ENCODE results near the gene NAA10.

The NAA10 gene

DNA sequence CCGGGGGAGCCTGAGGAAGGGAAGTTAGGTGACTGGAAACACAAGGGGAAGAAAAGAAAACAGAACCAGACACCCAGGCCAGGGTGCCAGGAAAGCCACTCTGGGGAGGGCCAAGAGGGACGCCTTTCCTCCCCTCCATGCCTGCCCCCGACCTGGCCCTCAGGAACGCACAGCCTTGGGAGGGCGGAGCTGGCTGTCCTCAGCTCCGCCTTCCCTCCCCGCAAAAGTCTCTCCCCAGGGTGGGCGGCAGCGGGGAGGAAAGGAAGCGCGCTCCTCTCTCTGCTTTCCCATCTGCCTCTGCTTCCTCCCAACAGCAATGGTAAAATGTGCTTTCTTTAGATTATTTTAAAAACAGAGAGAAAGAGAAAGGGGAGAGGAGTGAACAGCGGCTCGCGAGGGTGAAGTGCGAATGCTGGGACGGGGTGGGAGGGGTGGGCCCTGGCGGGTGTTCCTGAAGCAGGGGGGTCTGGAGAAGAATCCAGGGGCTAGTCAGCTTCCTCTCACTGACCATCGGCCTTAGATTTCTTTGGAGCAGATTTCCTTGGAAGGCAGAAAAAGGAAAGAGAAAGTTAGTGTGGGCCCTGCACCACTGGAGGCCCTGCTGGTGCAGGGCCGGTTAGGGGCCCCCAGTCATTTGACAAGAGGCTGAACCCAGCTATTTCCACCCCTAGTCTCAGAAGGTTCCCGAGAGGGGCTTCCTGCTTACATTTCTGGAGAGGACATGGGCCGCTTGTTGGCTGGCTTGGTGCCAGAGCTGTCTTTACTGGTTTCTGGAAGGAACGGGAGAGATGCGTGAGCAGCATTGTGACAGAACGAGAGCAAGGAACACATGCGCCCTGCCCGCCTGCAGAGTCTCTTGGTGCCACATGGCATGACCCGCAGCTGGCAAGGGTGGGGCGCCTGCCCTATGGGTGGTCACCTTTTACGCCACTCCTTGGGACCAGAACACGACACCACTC, 14.3 kb upstream of the NAA10 start:
- no peak for DNase-seq (ENCODE audit: low read depth)

DNA sequence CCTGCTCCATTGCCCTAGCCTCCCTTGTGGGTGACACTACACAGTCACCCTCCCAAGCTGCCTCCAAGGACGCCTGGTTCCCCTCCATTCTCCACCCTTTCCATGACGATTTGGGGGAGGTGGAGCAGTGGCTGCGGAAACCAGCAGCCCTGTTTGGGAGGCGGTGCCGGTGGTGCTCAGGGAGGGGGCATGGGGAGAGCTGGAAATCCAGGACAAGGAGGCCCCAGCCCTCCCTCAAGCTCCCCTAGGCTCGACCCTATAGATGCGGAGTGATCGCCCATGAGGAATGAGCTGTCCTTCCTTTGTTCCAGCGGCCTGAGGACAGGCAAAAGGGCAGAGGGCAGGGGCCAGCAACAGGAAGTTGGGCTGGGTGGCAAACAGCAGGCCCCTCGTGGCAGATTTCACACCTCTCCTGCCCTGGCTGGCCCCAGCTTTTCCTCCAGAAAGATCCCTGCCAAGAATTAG, 13.2 kb upstream of the NAA10 start:
- DNase-seq (ENCODE audit: low read depth) = no peak

DNA sequence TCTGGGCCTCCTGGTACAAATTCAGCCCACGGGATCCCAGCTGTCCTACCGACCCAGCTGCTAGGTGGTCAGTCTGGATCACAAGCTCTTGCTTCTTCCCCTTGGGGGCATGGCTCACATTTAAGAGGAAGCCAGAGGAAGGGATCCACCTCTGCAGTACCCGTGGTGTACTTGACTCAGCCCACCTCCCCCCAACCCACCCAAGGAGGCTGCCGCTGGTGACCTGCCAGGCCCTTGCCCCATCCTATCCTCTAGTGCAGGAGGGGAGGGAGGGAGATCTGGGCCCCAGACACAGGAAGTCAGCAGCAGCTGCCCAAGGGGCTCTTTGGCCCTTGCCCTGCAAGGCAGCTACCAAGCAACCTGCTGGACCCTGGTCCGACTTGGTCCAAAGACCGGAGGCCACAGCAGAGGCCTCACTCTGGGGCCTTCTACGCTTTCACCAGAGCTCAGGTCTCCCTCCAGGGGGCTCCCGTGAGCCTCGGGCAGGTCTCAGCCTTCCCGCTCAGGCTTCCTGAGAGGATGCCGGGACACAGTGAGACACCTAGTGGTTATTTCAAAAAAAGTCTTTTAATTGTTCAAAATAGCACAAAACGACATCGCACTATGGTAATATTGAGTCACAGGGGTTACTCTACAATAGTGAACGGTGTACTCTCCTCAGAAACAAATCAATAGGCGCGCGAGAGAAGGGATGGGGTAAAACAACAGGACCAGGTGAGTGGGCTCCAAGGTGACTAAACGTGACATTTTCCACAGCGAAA, 12.4 kb upstream of the NAA10 start:
- DNase-seq (ENCODE audit: low read depth) = peak; percentile 77

DNA sequence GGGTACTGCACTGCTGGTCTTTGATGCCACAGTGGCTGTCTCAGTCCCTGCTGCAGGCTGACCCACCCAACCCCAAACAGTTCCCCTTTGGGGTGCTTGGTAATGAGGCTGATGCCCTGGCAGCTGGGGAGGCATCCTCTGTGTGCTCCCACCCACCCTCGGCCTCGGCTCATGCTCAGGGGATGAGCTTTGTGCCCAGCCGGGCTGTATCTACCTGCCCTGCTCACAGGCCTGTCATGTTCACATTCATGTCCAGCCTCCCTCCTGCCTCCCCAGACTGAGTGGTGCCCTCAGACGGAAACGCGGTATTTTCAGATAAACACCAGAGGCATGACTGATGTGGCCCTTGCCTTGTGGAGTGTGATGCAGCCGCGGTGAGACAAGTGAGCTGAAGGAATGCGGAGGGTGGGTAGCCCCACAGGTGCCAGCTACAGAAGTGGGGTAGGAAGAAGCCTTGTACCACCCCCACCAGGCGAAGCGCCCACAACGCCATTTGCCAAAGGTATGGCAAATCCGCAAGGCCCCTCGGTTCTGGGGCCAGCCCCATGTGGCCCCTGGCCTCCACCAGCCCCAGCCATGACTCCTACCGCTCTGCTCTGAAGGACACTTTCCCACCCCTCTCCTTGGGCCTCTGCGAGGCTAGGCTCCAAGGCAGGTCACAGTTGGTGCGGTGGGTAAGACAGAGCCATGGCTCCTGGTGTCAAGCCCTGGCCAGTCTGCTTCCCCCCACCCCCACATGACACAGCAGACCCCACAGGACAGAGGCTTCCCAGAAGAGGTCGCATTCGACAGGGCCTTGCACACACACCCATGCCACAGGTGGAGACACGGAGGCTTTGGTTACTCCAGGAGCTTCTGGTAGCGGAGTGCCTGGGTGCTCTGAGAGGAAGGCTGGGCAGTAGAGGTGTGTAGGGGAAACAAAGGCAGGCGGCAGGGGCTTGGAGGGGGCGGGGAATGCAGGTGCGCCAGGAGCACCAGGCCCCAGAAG, 11.4 kb upstream of the NAA10 start:
- no peak for DNase-seq (ENCODE audit: low read depth)

DNA sequence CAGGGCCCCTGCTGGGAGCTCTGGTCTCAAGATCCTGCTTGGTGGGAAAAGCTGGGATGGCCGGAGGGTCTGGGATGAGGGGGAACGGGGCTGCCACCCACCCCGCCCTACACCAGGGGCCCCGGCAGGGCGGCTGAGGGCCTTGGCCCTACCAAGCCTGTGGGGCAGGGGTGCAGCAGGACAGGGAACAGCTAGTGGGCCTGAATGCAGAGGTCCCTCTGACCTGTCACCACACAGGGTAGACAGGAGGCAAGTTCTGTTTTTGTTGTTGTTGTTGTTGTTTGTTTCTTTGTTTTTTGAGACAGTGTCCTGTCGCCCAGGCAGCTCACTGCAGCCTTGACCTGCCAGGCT, 9.9 kb upstream of the NAA10 start:
- DNase-seq (ENCODE audit: low read depth) = no peak

DNA sequence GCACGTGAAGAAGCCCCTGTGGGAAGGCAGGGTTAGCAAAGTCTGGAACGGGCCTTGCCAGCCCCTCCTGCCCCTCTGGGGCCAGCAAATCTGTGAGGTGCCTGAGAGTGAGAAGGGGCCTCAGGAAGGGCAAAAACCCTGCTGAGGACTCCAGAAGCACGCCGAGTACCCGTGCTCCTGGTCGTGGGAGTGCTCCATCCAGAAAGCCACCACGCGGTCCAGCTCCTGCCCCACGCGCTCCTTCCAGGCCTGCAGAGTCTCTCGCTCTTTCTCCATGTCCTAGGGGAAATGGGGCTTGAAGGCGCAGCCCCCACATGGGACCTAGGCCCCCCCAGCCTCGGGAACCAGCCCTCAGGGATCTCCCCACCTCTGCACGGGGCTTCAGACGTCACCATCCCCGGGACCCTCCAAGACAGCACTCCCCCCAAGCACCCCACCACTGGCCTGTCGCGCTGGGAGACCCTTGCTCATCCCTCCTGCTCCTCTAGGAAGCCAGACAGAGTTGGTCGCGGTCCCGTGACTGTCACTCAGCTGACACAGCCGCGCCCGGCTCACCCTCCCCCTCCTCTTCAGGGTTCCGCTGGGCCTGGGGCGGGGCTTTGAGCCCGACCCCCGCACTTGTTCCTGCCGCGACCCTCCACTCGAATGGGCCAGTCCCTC, 9.4 kb upstream of the NAA10 start, which contains the start of gene RENBP:
RENBP (minus strand) TSS at position 504 of the 660 bp plus-strand sequence; CDS start at position 471, 33 bp downstream.
- DNase-seq (ENCODE audit: low read depth) = no peak

DNA sequence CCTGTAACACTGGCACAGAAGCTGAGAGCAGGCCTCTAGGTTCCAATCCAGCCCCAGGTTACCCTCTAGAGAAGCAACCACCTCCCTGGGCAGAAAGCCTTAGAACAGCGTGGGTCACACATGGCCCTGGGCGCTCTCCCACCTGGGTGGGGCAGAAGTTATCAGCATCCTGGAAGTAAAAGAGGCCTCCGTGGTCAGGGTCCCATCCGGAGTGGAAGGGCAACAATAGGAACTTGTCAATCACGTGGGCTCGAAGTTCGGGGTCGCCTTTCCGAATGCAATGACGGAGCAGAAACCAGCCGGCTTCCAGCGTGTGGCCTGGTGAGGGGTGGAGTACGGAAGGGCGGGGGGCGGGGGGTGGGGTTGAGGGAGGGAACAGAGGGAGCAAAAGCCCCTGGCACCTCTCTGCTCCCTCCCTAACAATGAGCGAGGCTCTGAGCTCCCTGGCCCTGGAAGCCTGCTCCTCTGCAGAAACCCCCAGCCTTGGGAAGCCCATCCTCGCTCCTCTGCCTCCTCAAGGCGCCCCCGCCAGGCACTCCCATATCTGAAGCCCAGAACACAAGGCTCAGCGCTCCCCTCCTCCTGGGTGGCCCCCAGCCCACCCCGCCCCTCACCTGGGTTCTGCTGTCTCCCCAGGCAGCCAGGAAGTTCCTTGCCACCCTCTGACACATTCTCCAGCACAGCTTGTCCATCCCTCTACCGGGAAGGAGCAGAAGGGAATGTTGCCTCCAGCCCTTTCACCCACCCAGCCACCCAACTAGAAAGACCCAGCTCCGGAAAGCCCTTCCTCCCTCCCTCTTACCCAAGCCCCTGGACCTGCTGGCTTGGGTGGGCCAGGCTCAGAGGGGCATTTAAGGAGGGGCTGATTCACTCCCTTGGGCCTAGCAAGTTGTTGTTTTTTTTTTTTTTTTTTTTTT, 6.8 kb upstream of the NAA10 start:
- no peak for DNase-seq (ENCODE audit: low read depth)

DNA sequence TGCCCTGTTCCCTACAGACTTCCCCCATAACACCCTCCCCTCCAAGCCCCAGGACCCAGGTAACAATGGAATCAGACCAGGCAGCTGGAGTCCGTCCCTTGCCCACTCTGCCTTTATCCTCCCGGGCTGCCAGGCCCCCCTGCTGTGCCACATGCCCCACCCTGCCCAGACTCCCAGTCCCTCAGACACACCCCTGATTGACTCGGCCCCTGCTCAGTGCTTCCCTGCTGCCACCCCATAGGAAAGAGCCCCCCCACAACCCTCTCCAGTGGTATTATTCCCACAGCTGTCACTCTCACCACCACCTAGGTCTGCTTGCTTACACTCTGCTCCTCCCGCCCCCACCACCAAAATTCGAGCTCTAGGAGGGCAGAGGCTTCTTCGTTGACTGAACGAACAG, 4.7 kb upstream of the NAA10 start:
- no peak for DNase-seq (ENCODE audit: low read depth)

DNA sequence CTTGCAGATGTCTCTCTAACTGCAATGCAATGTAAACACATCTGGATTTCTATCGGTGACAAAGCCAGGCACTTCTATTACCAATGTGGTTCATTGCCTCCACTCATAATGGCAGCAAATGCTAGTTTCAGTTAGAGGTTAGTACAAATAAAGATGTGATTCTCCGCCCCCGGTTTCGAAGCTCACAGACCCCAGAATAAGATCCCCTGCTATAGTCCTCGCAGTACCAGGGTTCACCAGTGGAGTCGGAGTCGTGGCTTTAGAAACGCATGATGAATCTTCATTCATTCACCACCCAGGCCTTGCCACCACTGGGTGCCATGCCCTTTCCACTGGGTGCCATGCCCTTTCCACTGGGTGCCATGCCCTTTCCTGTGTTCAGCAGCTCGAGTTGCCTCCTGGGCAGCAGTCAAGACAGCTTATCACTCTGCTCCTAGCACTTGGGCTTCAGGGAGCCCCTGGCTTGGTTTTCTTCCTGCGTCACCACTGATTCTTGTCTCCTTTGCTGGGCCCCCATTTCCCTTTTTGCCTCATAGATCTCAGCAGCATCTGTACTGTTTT, 3.5 kb upstream of the NAA10 start:
- no peak for DNase-seq (ENCODE audit: low read depth)

DNA sequence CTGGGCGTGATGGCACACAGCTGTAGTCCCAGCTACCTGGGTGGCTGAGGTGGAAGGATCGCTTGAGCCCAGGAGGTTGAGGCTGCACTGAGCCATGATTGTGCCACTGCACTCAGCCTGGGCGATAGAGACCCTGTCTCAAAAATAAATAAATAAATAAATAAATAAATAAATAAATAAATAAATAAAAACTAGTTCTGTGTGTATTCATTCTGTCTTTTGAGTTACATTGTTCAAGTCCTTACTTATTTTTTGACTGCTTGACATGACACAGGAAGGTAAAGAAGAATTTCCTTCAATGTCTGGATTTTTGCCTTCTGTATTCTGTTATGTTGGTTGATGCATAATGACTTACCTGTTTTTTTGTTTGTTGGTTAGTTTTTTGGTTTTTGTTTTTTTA, 2.2 kb upstream of the NAA10 start:
- DNase-seq (ENCODE audit: low read depth) = no peak

DNA sequence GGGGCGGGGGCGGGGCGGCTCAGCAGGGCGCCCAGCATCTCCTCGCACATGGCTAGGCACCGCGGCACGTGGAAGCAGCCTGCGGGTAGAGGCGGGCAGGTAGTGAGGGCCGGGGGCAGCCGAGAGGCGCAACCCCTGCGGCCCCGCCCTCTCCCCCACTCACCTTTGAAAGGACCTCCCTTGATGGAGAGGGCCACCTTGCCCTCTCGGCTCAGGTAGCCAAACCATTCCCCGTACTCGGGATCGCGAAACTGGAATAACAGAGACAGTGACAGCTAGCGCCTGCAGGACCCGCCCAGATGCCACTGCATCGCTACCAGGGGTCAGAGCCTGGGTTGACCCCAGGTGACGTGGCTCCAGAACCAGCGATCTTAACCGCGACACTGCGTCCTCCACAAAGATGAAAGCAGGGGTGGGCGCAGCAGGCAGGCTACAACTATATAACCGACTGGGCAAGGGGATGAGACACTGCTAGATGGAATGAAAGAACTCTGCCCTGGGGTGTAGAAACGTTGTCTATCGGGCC, 552 bp upstream of the NAA10 start:
- DNase-seq (ENCODE audit: low read depth) = no peak

DNA sequence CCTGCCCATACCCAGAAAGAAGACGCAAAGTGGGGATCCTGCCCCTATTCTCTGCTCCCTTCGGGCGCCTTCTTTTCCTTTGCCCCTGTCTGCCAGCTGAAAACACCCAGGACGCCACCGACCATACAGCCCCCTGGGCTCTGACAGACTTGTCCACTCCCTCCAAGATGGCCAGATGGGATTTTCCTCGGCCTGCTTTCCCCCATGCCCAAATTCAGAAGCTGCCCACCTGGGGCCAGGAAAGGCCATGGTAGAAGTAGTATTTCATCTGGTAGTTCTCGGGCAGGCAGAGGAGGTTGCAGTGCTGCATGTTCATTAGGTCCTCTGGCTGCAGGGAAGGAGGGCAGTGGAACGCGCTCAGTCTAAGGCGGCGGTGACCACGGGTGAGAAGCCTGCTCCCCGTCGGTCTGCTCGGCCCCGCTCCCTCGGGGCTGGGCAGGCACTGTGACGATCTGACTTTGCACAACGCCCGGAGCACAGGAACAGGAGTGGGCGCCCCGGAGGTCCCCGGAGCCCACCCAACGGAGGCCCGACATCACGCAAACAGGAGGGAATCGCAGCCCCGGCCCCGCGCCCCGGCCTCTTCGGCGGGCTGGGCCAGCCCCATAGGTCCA, 582 bp downstream of the NAA10 start:
- DNase-seq (ENCODE audit: low read depth) = no peak

DNA sequence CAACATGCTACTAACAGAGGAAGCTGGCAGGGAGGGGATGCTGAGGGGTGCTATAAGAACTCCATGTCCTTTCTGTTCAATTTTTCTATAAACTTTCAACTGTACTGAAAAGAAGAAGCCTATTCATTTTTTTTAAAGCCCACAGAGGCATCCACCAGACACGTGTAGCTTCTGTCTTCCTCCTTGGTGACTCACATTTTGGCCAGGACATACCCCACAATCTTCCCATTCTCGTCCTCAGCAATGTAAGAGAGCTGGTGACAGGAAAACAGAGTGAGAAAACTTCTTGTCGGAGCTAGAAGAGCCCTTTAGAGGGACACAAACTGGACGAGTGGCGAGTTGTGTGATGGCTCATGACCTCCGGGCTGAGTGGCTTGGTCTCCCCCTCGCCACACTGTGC, 1.1 kb downstream of the NAA10 start:
- peak; percentile 73 for DNase-seq (ENCODE audit: low read depth)

DNA sequence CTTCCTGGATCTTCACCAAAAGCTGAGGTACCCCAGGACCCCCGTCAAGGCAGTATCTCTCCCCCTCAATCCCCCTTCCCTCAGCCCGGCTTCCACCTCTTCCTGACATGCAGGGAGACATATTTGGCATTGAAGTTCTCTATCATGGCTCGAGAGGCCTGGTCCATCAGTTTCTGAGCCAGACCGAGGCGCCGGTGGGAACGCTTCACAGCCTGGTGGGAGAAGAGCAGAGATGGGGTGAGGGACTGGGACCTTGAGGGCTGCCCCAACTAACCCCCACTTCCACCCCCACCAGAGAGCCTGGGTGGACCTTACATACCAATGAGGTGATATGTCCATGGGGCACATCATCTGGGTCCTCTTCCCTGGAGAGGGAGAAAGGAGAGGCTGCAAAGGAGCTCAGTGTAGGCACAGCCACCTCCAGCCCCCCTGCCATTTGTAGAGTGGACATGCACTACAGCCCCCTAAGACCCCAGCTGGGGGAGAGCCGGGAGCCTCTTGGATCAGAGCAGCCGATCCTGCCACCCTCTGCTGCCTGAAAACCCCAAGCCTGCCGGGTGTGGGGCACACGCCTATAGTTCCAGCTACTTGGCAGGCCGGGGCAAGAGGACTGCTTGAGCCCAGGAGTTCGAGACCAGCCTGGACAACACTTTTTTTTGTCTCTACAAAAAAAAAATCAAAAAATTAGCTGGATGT, 2.5 kb downstream of the NAA10 start:
- DNase-seq (ENCODE audit: low read depth) = no peak

DNA sequence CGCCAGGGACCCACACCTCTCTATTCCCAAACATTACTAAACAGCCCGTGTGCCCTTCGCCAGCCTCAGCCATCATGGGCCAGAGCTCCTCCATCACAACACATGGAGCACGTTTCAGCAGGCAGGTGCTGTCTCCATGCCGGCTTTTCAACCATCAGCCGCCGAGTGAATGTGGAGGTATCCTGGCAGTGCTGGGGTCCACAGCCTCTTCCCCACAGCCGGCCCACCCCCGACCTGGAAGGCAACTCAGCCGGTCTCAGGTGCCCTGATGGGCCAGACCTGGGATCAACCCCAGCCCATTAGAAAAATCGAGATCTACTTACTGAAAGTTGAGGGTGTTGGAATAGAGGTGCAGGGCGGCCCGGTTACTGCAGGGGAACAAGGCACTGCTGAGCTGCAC, 3.1 kb downstream of the NAA10 start:
- DNase-seq (ENCODE audit: low read depth) = no peak

DNA sequence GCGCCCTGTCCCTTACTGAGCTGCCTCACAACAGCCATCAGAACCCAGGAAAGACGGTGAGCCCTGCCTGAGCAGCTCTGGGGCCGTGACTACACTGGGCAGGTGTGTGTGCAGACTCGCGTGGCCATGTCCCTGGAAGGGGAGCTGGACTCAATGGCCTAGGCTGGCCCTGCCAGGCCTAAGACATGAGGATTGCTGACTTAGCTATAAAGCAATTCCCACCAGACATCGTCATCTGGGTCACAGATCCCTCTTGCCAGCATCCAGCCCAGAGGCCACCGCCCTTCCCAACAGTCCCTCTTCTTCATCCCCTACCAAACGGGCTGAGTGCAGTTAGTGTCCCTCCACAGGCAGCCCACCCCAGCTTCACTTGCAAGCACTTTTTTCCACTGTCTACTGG, 3.7 kb downstream of the NAA10 start:
- no peak for DNase-seq (ENCODE audit: low read depth)

DNA sequence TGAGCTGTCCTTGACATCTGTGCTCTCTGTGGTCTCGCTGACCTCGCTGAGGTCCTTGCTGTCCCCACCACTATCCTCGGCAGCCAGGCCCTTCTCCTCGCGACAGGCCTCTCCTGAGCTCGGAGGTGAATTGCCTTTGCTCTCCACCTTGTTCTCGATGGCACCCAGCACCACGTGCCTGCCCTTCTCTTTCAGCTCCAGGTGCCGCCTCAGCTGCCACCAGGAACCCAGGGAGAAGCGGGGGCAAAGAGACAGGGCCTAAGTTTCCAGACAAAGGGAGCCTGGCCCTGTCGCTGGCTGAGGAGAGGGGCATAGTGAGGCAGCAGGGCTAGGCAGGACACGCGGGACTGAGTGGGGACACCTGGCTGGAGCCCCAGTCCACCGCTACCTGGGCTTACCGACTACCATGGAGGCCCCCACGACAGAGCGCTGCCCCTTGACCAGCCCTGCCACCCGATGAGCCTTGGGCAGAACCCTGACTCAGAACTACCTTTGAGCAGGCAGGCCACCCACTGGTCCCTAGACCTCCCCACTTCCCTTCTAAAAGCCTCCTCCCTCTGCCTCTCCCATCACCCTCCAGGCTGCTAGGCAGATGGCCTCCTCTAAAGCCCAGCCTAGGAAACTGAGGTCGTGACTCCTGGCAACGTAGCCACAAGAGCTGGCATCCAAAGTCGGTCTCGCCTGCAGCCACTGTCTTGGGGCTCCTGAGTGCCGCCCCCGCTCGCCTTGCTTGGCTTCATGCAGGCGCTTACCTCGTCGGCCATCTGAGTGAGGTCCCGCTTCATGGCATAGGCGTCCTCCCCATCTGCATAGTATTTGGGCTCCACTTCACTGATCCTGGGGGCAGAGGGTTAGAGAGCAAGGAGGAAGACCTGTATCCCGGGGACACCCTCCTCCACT, 4.6 kb downstream of the NAA10 start:
- no peak for DNase-seq (ENCODE audit: low read depth)

DNA sequence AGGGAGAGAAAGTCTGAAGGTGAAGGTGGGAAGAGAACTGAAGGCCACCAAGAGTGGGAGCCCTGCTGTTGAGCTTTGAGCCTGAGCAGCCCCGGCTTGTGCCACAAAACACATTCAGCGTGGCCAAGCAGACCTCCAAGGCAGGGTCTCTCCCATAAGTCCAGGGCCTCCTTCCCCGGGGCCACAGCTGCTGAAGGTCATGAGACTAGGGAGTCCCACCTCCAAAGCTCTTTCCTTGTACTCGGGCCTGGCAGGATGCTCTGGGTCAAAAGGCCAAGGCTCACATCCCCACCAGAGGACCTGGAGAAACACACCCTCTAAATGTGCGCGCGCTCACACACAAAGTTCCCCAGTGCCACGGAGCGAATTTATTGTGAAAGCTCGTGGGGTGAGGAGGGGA, 5.3 kb downstream of the NAA10 start:
- DNase-seq (ENCODE audit: low read depth) = no peak
